Measurements from ENCODE around the gene CDH26.

The CDH26 gene

GRCh38 chr20:59962155-59962554 is 3.9 kb downstream of the CDH26 start:
- no peak for DNase-seq (ENCODE audit: extremely low read depth, low read depth)
- TF ChIP-seq CTCF (IDR thresholded peaks at IDR 0.05; ENCODE audit: low read depth, low read length) = no peak

GRCh38 chr20:59966428-59966827 is 8.2 kb downstream of the CDH26 start:
- no peak for TF ChIP-seq CTCF (IDR thresholded peaks at IDR 0.05; ENCODE audit: low read depth, low read length)
- DNase-seq (ENCODE audit: extremely low read depth, low read depth) = no peak

- DNase-seq (ENCODE audit: extremely low read depth, low read depth) = no peak
- TF ChIP-seq CTCF (IDR thresholded peaks at IDR 0.05; ENCODE audit: low read depth, low read length) = no peak
These were observed 13.2 kb downstream of the CDH26 start for GRCh38 chr20:59971428-59971827.

GRCh38 chr20:59972037-59972801 is 14.0 kb downstream of the CDH26 start:
- no peak for TF ChIP-seq CTCF (IDR thresholded peaks at IDR 0.05; ENCODE audit: low read depth, low read length)
- no peak for DNase-seq (ENCODE audit: extremely low read depth, low read depth)

- no peak for TF ChIP-seq CTCF (IDR thresholded peaks at IDR 0.05; ENCODE audit: low read depth, low read length)
- DNase-seq (ENCODE audit: extremely low read depth, low read depth) = no peak
These were observed 18.0 kb downstream of the CDH26 start for GRCh38 chr20:59976156-59976782.

- TF ChIP-seq CTCF (IDR thresholded peaks at IDR 0.05; ENCODE audit: low read depth, low read length) = no peak
These were observed 18.9 kb downstream of the CDH26 start for GRCh38 chr20:59977086-59977485.

GRCh38 chr20:59983076-59983475 is 24.9 kb downstream of the CDH26 start:
- no peak for TF ChIP-seq CTCF (IDR thresholded peaks at IDR 0.05; ENCODE audit: low read depth, low read length)
- DNase-seq (ENCODE audit: extremely low read depth, low read depth) = no peak

More at GRCh38 chr20:59977086-59977485, 18.9 kb downstream of the CDH26 start:
- DNase-seq (ENCODE audit: extremely low read depth, low read depth) = no peak
